ENCODE data around the gene MLNR.

DNA sequence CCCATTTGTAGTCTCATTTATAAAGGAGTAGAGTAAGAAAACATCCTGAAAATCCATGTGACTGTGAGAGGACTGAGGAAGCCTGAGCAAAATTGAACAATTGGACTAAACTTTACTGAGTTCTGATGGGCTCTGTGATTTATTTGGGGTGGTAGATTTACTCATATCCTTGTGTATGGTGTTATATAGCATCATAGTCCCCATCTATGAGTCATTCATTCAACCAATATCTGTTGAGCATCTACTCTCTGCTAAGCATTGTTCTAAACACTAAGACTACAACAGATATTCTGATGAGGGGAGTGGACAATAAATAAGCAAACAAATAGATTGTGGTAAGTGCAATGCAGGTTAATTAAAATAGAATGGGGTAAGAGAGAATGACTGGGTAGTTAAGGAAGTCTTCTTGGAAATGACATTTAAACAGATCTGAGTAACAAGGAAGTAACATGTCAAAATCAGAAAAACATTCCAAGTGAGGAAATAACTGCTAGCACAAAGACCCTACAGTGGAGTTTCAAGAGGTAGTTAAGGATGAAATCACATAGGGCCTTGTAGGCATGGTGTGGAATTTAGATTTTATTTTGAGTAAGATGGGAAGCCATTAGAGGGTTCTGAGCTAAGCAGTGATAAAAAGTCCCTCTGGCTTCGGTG lies 36.3 kb upstream of the MLNR start:
- TF ChIP-seq, protein P1, sequence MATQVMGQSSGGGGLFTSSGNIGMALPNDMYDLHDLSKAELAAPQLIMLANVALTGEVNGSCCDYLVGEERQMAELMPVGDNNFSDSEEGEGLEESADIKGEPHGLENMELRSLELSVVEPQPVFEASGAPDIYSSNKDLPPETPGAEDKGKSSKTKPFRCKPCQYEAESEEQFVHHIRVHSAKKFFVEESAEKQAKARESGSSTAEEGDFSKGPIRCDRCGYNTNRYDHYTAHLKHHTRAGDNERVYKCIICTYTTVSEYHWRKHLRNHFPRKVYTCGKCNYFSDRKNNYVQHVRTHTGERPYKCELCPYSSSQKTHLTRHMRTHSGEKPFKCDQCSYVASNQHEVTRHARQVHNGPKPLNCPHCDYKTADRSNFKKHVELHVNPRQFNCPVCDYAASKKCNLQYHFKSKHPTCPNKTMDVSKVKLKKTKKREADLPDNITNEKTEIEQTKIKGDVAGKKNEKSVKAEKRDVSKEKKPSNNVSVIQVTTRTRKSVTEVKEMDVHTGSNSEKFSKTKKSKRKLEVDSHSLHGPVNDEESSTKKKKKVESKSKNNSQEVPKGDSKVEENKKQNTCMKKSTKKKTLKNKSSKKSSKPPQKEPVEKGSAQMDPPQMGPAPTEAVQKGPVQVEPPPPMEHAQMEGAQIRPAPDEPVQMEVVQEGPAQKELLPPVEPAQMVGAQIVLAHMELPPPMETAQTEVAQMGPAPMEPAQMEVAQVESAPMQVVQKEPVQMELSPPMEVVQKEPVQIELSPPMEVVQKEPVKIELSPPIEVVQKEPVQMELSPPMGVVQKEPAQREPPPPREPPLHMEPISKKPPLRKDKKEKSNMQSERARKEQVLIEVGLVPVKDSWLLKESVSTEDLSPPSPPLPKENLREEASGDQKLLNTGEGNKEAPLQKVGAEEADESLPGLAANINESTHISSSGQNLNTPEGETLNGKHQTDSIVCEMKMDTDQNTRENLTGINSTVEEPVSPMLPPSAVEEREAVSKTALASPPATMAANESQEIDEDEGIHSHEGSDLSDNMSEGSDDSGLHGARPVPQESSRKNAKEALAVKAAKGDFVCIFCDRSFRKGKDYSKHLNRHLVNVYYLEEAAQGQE (IDR thresholded peaks at IDR 0.05) = no peak
- no peak for TF ChIP-seq CTCF (IDR thresholded peaks at IDR 0.05; ENCODE audit: low read depth, low read length, missing input control)
- no peak for TF ChIP-seq RXRA (IDR thresholded peaks at IDR 0.05)
- TF ChIP-seq HNF4A (conservative IDR thresholded peaks at IDR 0.05) = no peak
- no peak for TF ChIP-seq JUND (IDR thresholded peaks at IDR 0.05)
- TF ChIP-seq SP1 (IDR thresholded peaks at IDR 0.05) = no peak
- TF ChIP-seq, protein P2, sequence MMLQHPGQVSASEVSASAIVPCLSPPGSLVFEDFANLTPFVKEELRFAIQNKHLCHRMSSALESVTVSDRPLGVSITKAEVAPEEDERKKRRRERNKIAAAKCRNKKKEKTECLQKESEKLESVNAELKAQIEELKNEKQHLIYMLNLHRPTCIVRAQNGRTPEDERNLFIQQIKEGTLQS (IDR thresholded peaks at IDR 0.05) = no peak
- TF ChIP-seq, protein P3, sequence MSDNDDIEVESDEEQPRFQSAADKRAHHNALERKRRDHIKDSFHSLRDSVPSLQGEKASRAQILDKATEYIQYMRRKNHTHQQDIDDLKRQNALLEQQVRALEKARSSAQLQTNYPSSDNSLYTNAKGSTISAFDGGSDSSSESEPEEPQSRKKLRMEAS (IDR thresholded peaks at IDR 0.05) = no peak
- TF ChIP-seq RAD21 (IDR thresholded peaks at IDR 0.05) = no peak
- TF ChIP-seq, protein P4, sequence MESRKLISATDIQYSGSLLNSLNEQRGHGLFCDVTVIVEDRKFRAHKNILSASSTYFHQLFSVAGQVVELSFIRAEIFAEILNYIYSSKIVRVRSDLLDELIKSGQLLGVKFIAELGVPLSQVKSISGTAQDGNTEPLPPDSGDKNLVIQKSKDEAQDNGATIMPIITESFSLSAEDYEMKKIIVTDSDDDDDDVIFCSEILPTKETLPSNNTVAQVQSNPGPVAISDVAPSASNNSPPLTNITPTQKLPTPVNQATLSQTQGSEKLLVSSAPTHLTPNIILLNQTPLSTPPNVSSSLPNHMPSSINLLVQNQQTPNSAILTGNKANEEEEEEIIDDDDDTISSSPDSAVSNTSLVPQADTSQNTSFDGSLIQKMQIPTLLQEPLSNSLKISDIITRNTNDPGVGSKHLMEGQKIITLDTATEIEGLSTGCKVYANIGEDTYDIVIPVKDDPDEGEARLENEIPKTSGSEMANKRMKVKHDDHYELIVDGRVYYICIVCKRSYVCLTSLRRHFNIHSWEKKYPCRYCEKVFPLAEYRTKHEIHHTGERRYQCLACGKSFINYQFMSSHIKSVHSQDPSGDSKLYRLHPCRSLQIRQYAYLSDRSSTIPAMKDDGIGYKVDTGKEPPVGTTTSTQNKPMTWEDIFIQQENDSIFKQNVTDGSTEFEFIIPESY (IDR thresholded peaks at IDR 0.05) = no peak
- TF ChIP-seq GABPA (IDR thresholded peaks at IDR 0.05 in 1 of 2, conservative IDR thresholded peaks at IDR 0.05 in 1 of 2) = no peak
- TF ChIP-seq YY1 (IDR thresholded peaks at IDR 0.05) = no peak

All from liver (tissue), 3 donors.